Measurements from ENCODE around the gene FOXD4L3.
"Not testable (repeated sequence)": the region's sequence is repeated elsewhere in the genome, so short reads cannot be mapped to it uniquely, and the experiment has no call there.

The FOXD4L3 gene

GRCh38 chr9:68302567-68302966 is at the start of gene FOXD4L3:
FOXD4L3 (plus strand) TSS chr9:68302867; CDS start chr9:68302952, 85 bp downstream.
- DNase-seq (ENCODE audit: low read depth, low spot score); in situ Hi-C loops (cut with HindIII; ENCODE audit: low sequenced_read_pairs); H3K4me3 ChIP-seq (ENCODE audit: low read depth, low read length): not testable (repeated sequence)

DNA sequence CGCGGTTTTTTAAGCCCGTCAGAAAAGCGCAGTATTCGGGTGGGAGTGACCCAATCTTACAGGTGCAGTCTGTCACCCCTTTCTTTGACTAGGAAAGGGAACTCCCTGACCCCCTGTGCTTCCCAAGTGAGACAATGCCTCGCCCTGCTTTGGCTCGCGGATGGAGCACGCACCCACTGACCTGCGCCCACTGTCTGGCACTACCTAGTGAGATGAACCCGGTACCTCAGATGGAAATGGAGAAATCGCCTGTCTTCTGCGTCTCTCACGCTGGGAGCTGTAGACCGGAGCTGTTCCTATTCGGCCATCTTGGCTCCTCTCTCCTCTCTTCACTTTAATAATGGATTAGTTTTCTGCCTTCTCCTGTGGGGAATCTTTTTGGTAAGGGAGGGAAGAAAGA is 21.6 kb upstream of the FOXD4L3 start:
- in situ Hi-C loops (cut with HindIII; ENCODE audit: low sequenced_read_pairs); DNase-seq (ENCODE audit: low read depth, low spot score); H3K4me3 ChIP-seq (ENCODE audit: low read depth, low read length): not testable (repeated sequence)

DNA sequence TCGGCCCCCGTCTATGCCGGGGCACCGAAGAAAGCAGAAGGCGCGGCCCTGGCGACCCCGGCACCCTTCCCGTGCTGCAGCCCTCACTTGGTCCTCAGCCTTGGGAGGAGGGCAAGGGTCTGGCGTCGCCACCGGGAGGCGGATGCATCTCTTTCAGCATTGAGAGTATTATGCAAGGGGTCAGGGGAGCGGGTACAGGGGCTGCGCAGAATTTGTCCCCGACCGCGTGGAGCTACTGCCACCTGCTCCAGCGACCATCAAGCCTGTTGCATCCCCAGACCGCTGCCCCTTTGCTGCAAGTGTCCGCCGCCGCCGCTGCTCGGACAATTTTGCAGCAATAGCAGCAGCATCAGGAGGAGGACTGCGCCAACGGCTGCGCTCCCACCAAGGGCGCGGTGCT is 1.1 kb downstream of the FOXD4L3 start:
- DNase-seq (ENCODE audit: low read depth, low spot score); in situ Hi-C loops (cut with HindIII; ENCODE audit: low sequenced_read_pairs); H3K4me3 ChIP-seq (ENCODE audit: low read depth, low read length): not testable (repeated sequence)

DNA sequence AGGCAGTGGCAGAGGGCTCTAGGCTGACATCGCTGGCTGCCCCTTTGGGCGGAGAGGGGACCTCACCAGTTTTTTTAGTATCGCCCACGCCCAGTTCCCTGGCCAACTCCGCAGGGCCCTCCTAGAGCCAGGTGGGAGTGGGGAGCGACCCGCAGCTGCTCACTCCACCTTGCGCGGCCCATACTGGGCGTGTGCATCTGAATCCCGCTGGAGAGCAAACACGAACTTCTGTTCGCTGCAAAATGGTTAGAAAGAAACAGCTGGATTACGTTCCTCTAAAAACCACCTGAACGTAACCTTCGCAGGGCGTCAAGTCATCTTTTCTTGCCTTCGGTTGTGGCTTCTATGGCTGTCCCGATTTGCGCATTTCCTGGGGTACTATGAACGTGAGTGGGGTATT is 1.5 kb downstream of the FOXD4L3 start:
- H3K4me3 ChIP-seq (ENCODE audit: low read depth, low read length); DNase-seq (ENCODE audit: low read depth, low spot score); in situ Hi-C loops (cut with HindIII; ENCODE audit: low sequenced_read_pairs): not testable (repeated sequence)

DNA sequence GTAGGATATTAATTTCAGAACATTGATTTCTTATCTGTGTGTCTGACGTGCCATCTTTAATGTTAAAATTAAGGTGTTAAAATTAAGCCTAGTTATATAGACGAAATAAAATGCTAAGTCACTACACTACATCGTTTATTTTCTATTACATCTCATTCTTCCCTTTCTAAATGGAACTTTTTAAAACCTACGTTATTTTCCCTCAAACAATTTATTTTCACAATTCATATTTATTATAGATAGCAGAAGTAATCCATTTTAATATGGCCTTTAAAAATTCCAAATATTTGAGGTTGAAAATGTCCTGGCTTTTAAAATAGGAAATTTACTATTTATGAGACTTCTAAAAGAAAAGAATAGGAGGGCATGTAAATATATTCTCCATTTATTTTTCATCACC is 2.1 kb downstream of the FOXD4L3 start:
- H3K4me3 ChIP-seq (ENCODE audit: low read depth, low read length); DNase-seq (ENCODE audit: low read depth, low spot score); in situ Hi-C loops (cut with HindIII; ENCODE audit: low sequenced_read_pairs): not testable (repeated sequence)

GRCh38 chr9:68305680-68306285 is 3.1 kb downstream of the FOXD4L3 start:
- DNase-seq (ENCODE audit: low read depth, low spot score); in situ Hi-C loops (cut with HindIII; ENCODE audit: low sequenced_read_pairs); H3K4me3 ChIP-seq (ENCODE audit: low read depth, low read length): not testable (repeated sequence)

DNA sequence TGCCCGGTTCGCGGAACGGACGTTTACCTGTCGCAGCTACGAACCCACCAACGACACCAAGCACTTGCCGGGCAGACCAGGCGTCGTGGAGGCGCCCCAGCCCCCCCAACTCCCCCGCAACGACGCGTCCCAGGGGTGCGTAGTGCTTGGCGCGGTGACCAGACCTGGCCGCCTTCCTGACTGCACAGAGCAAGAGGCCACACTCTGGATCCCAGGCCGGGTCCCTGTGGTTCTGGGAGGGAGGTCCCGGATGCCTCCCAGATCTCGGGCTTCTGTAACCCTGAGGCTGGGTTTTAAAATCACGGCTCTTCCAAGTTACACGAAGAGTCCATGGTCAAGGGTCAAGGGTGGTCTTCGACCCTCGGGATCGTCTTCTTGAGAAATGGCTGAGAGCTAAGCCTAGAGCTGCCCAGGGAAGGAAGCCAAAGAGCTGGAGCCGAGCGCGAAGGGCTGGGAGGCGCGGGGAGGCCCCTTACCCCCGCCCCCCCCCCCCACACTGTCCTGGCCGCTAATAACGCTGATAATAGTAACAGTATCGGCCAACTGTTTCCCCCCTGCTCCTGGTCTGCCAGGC is 3.8 kb downstream of the FOXD4L3 start:
- H3K4me3 ChIP-seq (ENCODE audit: low read depth, low read length); in situ Hi-C loops (cut with HindIII; ENCODE audit: low sequenced_read_pairs); DNase-seq (ENCODE audit: low read depth, low spot score): not testable (repeated sequence)

DNA sequence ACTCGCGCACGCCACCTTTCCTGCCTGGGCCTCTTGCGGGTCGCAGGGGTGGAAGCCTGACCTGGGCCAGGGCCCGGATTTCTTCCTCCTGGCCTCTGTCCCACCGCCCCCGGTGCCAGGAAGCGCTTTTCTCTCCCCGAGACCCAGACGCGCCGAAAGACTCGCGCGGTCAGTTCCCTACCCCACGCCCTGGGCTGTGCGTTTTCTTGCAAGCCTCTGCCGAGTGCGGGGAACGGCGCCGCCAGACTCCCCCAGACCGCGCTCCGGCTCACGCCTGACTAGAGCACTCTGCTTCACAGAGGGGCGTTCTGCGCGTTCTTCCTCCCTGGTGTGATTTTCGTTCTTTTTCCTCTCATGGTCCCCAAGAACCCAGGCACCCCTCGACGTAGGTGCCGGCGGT is 4.5 kb downstream of the FOXD4L3 start:
- DNase-seq (ENCODE audit: low read depth, low spot score); in situ Hi-C loops (cut with HindIII; ENCODE audit: low sequenced_read_pairs); H3K4me3 ChIP-seq (ENCODE audit: low read depth, low read length): not testable (repeated sequence)

GRCh38 chr9:68307654-68308053 is 5.0 kb downstream of the FOXD4L3 start:
- in situ Hi-C loops (cut with HindIII; ENCODE audit: low sequenced_read_pairs); H3K4me3 ChIP-seq (ENCODE audit: low read depth, low read length); DNase-seq (ENCODE audit: low read depth, low spot score): not testable (repeated sequence)

- in situ Hi-C loops (cut with HindIII; ENCODE audit: low sequenced_read_pairs); H3K4me3 ChIP-seq (ENCODE audit: low read depth, low read length); DNase-seq (ENCODE audit: low read depth, low spot score): not testable (repeated sequence)
Measured at GRCh38 chr9:68311208-68311607, 8.5 kb downstream of the FOXD4L3 start.

GRCh38 chr9:68318209-68318608 is 15.5 kb downstream of the FOXD4L3 start:
- H3K4me3 ChIP-seq (ENCODE audit: low read depth, low read length); in situ Hi-C loops (cut with HindIII; ENCODE audit: low sequenced_read_pairs); DNase-seq (ENCODE audit: low read depth, low spot score): not testable (repeated sequence)

DNA sequence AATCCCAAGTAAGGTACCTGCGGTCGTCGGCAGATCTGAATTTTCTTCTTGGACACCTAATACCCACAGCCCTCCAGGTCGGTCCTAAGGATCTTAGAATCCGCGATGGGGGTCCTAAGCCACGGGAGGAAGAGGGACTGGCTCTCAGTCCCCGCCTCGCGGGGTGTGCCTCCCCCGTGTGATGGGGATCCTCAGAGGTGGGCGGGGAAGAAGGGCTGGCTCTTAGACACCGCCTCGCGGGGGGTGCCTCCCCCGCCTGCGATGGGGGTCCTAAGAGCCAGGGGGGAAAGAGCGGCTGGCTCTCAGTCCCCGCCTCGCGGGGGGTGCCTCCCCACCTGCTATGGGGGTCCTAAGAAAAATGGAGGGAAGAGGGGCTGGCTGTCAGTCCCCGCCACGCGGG is 21.1 kb downstream of the FOXD4L3 start:
- in situ Hi-C loops (cut with HindIII; ENCODE audit: low sequenced_read_pairs); H3K4me3 ChIP-seq (ENCODE audit: low read depth, low read length); DNase-seq (ENCODE audit: low read depth, low spot score): not testable (repeated sequence)

DNA sequence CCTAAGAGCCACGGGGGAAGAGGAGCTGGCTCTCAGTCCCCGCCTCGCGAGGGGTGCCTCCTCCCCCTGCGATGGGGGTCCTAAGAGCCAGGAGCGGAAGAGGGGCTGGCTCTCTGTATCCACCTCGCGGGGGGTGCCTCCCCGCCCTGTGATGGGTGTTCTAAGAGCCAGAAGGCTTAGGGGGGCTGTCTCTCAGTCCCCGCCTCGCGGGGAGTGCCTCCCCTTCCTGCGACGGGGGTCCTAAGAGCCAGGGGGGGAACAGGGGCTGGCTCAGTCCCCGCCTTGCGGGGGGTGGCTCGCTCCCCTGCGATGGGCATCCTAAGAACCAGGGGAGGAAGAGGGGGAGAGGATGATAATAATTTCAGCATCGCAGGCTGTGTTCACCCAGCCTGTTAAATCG is 21.9 kb downstream of the FOXD4L3 start:
- H3K4me3 ChIP-seq (ENCODE audit: low read depth, low read length); DNase-seq (ENCODE audit: low read depth, low spot score); in situ Hi-C loops (cut with HindIII; ENCODE audit: low sequenced_read_pairs): not testable (repeated sequence)

GRCh38 chr9:68329106-68329505 is 26.4 kb downstream of the FOXD4L3 start:
- DNase-seq (ENCODE audit: low read depth, low spot score); in situ Hi-C loops (cut with HindIII; ENCODE audit: low sequenced_read_pairs); H3K4me3 ChIP-seq (ENCODE audit: low read depth, low read length): not testable (repeated sequence)

DNA sequence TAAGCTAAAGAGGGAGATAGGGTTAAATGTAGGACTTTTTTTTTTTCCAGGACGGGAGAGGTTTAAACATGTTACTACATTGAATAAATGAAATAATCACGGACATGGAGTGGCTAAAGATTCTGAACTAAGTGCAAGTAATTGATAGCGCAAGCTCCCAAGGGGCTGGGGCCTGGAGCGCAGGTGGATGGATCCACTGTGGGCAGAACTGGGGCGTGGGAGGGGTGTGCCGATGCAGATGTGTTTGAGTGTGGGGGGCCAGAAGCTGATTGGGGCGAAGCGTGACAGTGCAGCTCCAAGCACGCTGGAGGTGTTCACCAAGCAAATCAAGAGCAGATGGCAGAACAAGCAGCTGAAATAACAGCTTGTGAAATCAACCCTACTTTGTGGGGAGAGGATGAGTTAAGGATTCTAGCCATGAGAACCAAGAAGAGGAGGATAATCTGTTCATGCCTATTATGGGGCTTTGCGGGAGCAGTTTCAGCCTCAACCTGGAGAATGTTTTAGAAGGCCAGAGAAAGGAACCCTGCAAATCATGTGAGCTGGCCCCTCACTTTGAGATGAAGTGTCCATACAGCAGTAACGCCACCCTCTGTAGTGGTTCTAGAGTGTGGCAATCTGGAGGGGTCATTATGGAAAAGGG is 28.0 kb downstream of the FOXD4L3 start:
- H3K4me3 ChIP-seq (ENCODE audit: low read depth, low read length); in situ Hi-C loops (cut with HindIII; ENCODE audit: low sequenced_read_pairs); DNase-seq (ENCODE audit: low read depth, low spot score): not testable (repeated sequence)

GRCh38 chr9:68332122-68332521 is 29.5 kb downstream of the FOXD4L3 start:
- in situ Hi-C loops (cut with HindIII; ENCODE audit: low sequenced_read_pairs); H3K4me3 ChIP-seq (ENCODE audit: low read depth, low read length); DNase-seq (ENCODE audit: low read depth, low spot score): not testable (repeated sequence)

GRCh38 chr9:68335935-68336334 is 33.3 kb downstream of the FOXD4L3 start:
- in situ Hi-C loops (cut with HindIII; ENCODE audit: low sequenced_read_pairs); DNase-seq (ENCODE audit: low read depth, low spot score); H3K4me3 ChIP-seq (ENCODE audit: low read depth, low read length): not testable (repeated sequence)
